AG10803 (cell line): Measurements from ENCODE around the gene CCDC148.

Experiments used
- DNase-seq: peaks from one replicate; pipeline ENCODE4 v3.0.0; 2010; ENCODE audit warnings: low read depth
- H3K4me3 ChIP-seq: 2 replicates; pipeline ENCODE4 v1.5.1; 2011; ENCODE audit warnings: mild to moderate bottlenecking, low read length, control low read depth
- TF ChIP-seq, protein P1 (sequence below): conservative IDR thresholded peaks from 2 replicates; pipeline ENCODE4 v1.5.1; 2011; ENCODE audit warnings: mild to moderate bottlenecking, low read length, control low read depth, inconsistent platforms

Gene CCDC148

DNA sequence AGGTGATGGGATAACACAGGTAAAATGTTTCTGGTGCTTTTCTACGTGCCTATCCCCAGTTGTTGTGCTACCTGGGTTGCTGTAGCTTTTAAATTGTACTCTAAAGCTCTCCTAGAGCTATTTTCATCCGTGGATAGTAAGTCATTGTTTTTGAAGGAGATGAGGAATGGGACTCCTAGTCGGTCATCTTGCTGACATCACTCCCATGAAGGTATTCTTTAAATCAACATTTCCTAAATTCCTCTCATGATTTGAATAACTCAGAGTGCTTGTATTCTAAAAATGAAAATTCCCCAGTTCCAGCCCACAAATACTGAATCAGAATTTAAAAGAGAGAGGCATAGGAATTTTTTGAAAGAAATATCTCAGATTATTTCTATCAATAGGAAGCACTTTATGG lies 44.3 kb downstream of the CCDC148 start:
- H3K4me3 ChIP-seq, result no peak overlapping the region
- DNase-seq, result peak; percentile 80
- TF ChIP-seq, protein P1, sequence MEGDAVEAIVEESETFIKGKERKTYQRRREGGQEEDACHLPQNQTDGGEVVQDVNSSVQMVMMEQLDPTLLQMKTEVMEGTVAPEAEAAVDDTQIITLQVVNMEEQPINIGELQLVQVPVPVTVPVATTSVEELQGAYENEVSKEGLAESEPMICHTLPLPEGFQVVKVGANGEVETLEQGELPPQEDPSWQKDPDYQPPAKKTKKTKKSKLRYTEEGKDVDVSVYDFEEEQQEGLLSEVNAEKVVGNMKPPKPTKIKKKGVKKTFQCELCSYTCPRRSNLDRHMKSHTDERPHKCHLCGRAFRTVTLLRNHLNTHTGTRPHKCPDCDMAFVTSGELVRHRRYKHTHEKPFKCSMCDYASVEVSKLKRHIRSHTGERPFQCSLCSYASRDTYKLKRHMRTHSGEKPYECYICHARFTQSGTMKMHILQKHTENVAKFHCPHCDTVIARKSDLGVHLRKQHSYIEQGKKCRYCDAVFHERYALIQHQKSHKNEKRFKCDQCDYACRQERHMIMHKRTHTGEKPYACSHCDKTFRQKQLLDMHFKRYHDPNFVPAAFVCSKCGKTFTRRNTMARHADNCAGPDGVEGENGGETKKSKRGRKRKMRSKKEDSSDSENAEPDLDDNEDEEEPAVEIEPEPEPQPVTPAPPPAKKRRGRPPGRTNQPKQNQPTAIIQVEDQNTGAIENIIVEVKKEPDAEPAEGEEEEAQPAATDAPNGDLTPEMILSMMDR, result no peak

DNA sequence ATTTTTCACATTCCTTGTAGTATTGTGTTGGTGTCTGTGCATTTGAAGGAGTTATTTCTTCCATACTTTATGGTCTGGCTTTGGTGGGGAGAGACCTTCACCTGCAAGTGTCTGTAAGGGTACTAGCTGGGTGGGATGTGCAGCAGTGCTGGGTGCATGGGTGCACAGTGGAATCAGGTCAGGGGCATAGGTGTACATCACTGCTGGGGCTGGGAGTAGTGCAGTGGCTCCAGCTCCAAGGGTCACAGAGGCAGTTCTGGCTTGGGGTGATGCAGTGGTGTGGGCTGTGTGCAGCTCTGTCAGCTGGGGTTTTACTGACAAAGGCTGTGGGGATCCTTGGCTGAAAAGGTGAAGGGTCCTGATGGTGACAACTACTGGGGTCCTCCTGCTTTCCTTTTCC lies 44.8 kb downstream of the CCDC148 start:
- TF ChIP-seq, protein P1, result no peak
- H3K4me3 ChIP-seq, result no peak overlapping the region
- DNase-seq, result no peak

DNA sequence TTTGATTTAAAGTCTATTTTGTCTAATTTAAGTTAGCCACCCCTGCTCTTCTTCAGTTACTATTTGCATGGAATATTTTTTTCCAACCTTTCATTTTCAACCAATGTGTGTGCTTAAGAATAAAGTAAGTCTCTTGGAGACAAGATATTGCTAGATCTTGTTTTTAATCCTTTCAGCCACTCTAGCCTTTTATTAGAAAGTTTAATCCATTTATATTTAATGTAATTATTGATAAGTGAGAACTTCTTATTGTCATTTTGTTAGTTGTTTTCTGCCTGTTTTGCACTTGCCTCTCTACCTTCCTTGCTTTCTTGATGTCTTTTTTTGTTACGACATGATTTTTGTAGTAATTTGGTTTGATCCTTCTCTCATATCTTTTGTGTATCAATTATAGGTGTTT lies 46.4 kb downstream of the CCDC148 start:
- DNase-seq, result no peak
- no peak overlapping the region for H3K4me3 ChIP-seq
- TF ChIP-seq, protein P1, result no peak

DNA sequence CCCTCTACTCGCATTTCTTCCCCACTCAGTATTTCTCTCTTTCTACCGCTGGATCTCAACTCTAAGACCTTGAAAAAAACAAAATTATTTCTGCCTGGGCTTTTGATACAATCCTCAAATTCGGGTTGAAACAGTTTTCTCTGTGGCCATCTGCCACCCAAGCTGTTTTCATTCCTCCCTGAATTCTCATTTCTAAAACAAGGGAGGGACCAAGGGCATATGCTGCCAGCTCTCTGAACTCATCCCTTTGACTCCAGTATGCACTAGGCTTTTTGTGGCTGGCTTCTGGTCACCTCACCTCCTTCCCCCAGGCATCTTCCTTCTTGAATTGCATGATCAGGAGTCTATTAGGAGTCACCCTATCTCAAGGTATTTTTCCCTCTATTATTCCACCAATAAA lies 49.5 kb downstream of the CCDC148 start:
- peak; percentile 23 for DNase-seq

DNA sequence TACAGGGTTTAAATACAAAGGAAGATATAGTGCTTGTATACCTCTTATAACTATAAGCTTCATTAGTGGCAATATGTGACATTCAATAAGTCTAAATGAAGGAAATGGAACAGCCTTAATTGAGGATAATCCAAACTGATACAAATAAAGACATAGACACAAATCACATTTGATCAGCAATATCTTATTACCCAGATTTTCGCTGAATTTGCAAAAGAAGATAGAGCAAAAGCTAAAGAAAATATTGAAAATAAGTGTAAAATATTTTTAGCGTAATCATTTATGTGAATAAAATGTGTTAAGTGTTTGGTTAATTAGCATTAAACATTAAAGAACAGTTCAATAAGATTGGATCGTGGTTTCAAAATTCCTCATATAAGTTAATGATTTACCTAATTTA lies 51.2 kb downstream of the CCDC148 start:
- DNase-seq, result no peak
- no peak overlapping the region for H3K4me3 ChIP-seq
- TF ChIP-seq, protein P1, result no peak

More for the DNA sequence above, 49.5 kb downstream of the CCDC148 start:
- H3K4me3 ChIP-seq, result no peak overlapping the region
- TF ChIP-seq, protein P1, result no peak

DNA sequence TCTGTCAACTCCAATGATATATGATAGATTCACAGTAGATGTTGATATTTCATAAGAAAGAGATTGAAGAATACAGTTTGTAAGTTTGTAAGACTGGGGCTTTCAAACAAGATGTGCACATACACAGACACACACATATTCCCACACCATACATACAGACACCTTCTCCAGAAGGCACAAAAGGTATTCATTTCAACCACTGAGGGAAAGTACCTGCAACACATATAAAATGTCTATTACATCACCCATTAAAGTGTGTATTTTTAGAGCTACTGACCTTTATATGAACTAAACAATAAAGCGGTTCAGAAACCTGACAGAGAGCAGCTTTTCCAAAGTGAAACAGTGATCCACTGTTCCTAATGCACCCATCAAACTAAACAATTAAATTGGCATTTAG lies 53.3 kb downstream of the CCDC148 start:
- no peak for DNase-seq
- TF ChIP-seq, protein P1, result no peak
- H3K4me3 ChIP-seq, result no peak overlapping the region

DNA sequence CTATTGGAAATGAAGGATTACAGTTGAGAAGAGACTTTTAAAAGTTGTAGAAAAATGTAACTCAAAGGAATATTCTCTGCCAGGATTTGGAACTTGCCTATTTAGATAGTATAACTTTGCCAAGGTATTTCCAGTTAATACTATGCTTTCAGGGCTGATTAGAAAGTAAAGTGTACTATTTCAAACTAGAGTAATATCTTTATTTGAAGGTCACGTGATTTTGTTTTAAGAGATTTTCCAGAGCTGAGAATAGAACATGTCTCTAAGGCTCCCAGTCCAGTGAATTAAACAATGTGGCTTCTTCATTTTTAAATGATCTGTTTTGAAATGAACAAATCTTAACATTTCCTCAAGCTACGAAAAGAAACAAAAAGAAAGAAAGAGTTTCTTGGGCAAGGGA lies 53.9 kb downstream of the CCDC148 start:
- TF ChIP-seq, protein P1, result no peak
- no peak for DNase-seq
- no peak overlapping the region for H3K4me3 ChIP-seq
